Activated CD8-positive, alpha-beta memory T cell treated with anti-CD3 and anti-CD28 coated beads, Interleukin-2, amount 10 ng/mL, durations not matched to agents 7 days and 5 days (primary cell): Measurements from ENCODE around the gene RFT1. TPM values are rescaled to one million over a fixed set of nuclear protein-coding genes. Genes with fewer than 3 reads are reported as not detected.
"Not testable (repeated sequence)": the region's sequence is repeated elsewhere in the genome, so short reads cannot be mapped to it uniquely, and the experiment has no call there.

ENCODE experiments used
- ATAC-seq: fragments of 150-1000 bp; cut with Tn5 transposase; one replicate; pipeline ENCODE4 v1.10.0; 2021; ENCODE audit warnings: moderate library complexity
- CTCF ChIA-PET: fragments of 350-600 bp; sonication (Branson Sonifier 250); formaldehyde crosslinking; loops from one replicate; lab custom pipeline; 2021; ENCODE audit warnings: antibody characterized with exemption; lab: Charles Lee
- DNase-seq: peaks from one replicate; pipeline ENCODE4 v3.0.0-alpha.2; 2020
- H3K27ac Mint-ChIP-seq: one replicate; pipeline ENCODE4 v1.8.0; 2021; ENCODE audit warnings: mild to moderate bottlenecking, mixed read lengths
- H3K27me3 Mint-ChIP-seq: one replicate; pipeline ENCODE4 v1.8.0; 2021; ENCODE audit warnings: mixed read lengths
- H3K36me3 Mint-ChIP-seq: one replicate; pipeline ENCODE4 v1.8.0; 2021; ENCODE audit warnings: mild to moderate bottlenecking, mixed read lengths
- H3K4me1 Mint-ChIP-seq: one replicate; pipeline ENCODE4 v1.8.0; 2021; ENCODE audit warnings: mixed read lengths
- H3K4me3 Mint-ChIP-seq: one replicate; pipeline ENCODE4 v1.8.0; 2021; ENCODE audit warnings: mild to moderate bottlenecking, moderate library complexity, mixed read lengths
- H3K9me3 Mint-ChIP-seq: one replicate; pipeline ENCODE4 v1.8.0; 2022; ENCODE audit warnings: low read depth, mixed read lengths
- total RNA-seq, 2 experiments: library from RNA; stranded (reverse); gene quantifications; one replicate each; pipeline ENCODE4 v1.2.3, GENCODE V29; 2021

Gene RFT1
- total RNA-seq, 2 experiments from 2014 or later: 32.4 to 38.3 TPM

- H3K27me3 Mint-ChIP-seq: no peaks in the 10 kb centered on the region
- H3K27ac Mint-ChIP-seq: peak overlapping the region; percentile 97
- peak overlapping the region; percentile 84 for H3K4me3 Mint-ChIP-seq
- H3K4me1 Mint-ChIP-seq: peaks cover 15% of the 10 kb centered on the region
- ATAC-seq (peak; percentile 95), DNase-seq (peak; percentile 94)
- CTCF ChIA-PET: interaction anchor here (0.7 to 3.5 kb wide), 9 partner anchors 14 to 330 kb away, joined by 3 to 16 read pairs (median 3); partner anchors contain the start of genes PRKCD, SFMBT1 and STIMATE
- no peaks in the 10 kb centered on the region for H3K36me3 Mint-ChIP-seq
- no peaks in the 10 kb centered on the region for H3K9me3 Mint-ChIP-seq
These were observed 57.3 kb downstream of the RFT1 start for GRCh38 chr3:53072653-53073552.

GRCh38 chr3:53071882-53072431 is 58.3 kb downstream of the RFT1 start:
- H3K4me1 Mint-ChIP-seq: peaks cover 15% of the 10 kb centered on the region
- H3K9me3 Mint-ChIP-seq: no peaks in the 10 kb centered on the region
- CTCF ChIA-PET: interaction anchor here (0.6 to 3.5 kb wide), 13 partner anchors 9 to 329 kb away, joined by 3 to 16 read pairs (median 3); partner anchors contain the start of genes PRKCD, SFMBT1 and STIMATE
- DNase-seq: no peak
- no peaks in the 10 kb centered on the region for H3K27me3 Mint-ChIP-seq
- H3K36me3 Mint-ChIP-seq: no peaks in the 10 kb centered on the region
- H3K4me3 Mint-ChIP-seq: peak overlapping the region; percentile 84
- H3K27ac Mint-ChIP-seq: peak overlapping the region; percentile 97
- ATAC-seq: no peak

- no peak overlapping the region for H3K27ac Mint-ChIP-seq
- peaks cover 6% of the 10 kb centered on the region for H3K27me3 Mint-ChIP-seq
- H3K36me3 Mint-ChIP-seq: no peaks in the 10 kb centered on the region
- DNase-seq (no peak), ATAC-seq (no peak)
- H3K4me3 Mint-ChIP-seq: no peak overlapping the region
- H3K9me3 Mint-ChIP-seq: no peaks in the 10 kb centered on the region
- peaks cover 15% of the 10 kb centered on the region for H3K4me1 Mint-ChIP-seq
- CTCF ChIA-PET: interaction anchor here (1.6 kb wide), 1 partner anchor 299 kb away, joined by 3 read pairs; the partner anchor contains the start of gene NEK4
These were observed 60.7 kb downstream of the RFT1 start for GRCh38 chr3:53069422-53070068.

GRCh38 chr3:53068176-53068575 is 62.1 kb downstream of the RFT1 start:
- H3K36me3 Mint-ChIP-seq: no peaks in the 10 kb centered on the region
- peaks cover 13% of the 10 kb centered on the region for H3K27me3 Mint-ChIP-seq
- H3K27ac Mint-ChIP-seq: no peak overlapping the region
- no peak for DNase-seq
- H3K9me3 Mint-ChIP-seq: no peaks in the 10 kb centered on the region
- CTCF ChIA-PET: interaction anchor here (1.6 kb wide), 1 partner anchor 297 kb away, joined by 3 read pairs; the partner anchor contains the start of gene NEK4
- H3K4me3 Mint-ChIP-seq: no peak overlapping the region
- no peak for ATAC-seq
- H3K4me1 Mint-ChIP-seq: peaks cover 11% of the 10 kb centered on the region

- H3K9me3 Mint-ChIP-seq: no peaks in the 10 kb centered on the region
These were observed 62.7 kb downstream of the RFT1 start for GRCh38 chr3:53067567-53067966.

GRCh38 chr3:53065841-53066480 is 64.3 kb downstream of the RFT1 start:
- Mint-ChIP-seq H3K9me3 (no peaks in the 10 kb centered on the region), H3K27ac (no peak overlapping the region), H3K4me3 (no peak overlapping the region), H3K4me1 (no peaks in the 10 kb centered on the region), H3K36me3 (no peaks in the 10 kb centered on the region), H3K27me3 (peaks cover 28% of the 10 kb centered on the region)
- no peak for ATAC-seq
- peak; percentile 31 for DNase-seq
- CTCF ChIA-PET: no interaction called here

More at GRCh38 chr3:53067567-53067966, 62.7 kb downstream of the RFT1 start:
- DNase-seq: no peak
- Mint-ChIP-seq H3K36me3 (no peaks in the 10 kb centered on the region), H3K4me1 (peaks cover 7% of the 10 kb centered on the region), H3K27ac (no peak overlapping the region), H3K27me3 (peaks cover 17% of the 10 kb centered on the region), H3K4me3 (no peak overlapping the region)
- ATAC-seq: no peak
- CTCF ChIA-PET: no interaction called here

- H3K4me1 Mint-ChIP-seq: no peaks in the 10 kb centered on the region
- ATAC-seq: no peak
- no peaks in the 10 kb centered on the region for H3K36me3 Mint-ChIP-seq
- H3K27ac Mint-ChIP-seq: no peak overlapping the region
- H3K4me3 Mint-ChIP-seq: no peak overlapping the region
- peaks cover 37% of the 10 kb centered on the region for H3K27me3 Mint-ChIP-seq
- CTCF ChIA-PET: interaction anchor here (1.4 kb wide), 1 partner anchor 8 kb away, joined by 3 read pairs; no protein-coding TSS in a partner anchor
- no peaks in the 10 kb centered on the region for H3K9me3 Mint-ChIP-seq
- DNase-seq: peak; percentile 38
These were observed 67.3 kb downstream of the RFT1 start for GRCh38 chr3:53062905-53063304.

GRCh38 chr3:53056442-53056841 is 73.8 kb downstream of the RFT1 start:
- Mint-ChIP-seq H3K4me1 (no peaks in the 10 kb centered on the region), H3K4me3 (no peak overlapping the region), H3K9me3 (no peaks in the 10 kb centered on the region), H3K27me3 (peaks cover 12% of the 10 kb centered on the region), H3K27ac (no peak overlapping the region), H3K36me3 (no peaks in the 10 kb centered on the region)
- DNase-seq (peak; percentile 39), ATAC-seq (peak; percentile 33)
- CTCF ChIA-PET: no interaction called here

- DNase-seq, H3K27me3 Mint-ChIP-seq, ATAC-seq, H3K9me3 Mint-ChIP-seq, H3K4me1 Mint-ChIP-seq, H3K36me3 Mint-ChIP-seq, CTCF ChIA-PET, H3K4me3 Mint-ChIP-seq, H3K27ac Mint-ChIP-seq: not testable (repeated sequence)
These were observed 76.0 kb downstream of the RFT1 start for GRCh38 chr3:53054233-53054632.

- DNase-seq (no peak), ATAC-seq (no peak)
- Mint-ChIP-seq H3K36me3 (no peaks in the 10 kb centered on the region), H3K4me3 (no peak overlapping the region), H3K4me1 (peaks cover 9% of the 10 kb centered on the region), H3K27me3 (peaks cover 11% of the 10 kb centered on the region), H3K9me3 (no peaks in the 10 kb centered on the region), H3K27ac (no peak overlapping the region)
- CTCF ChIA-PET: no interaction called here
These were observed 78.3 kb downstream of the RFT1 start for GRCh38 chr3:53051929-53052328.

- Mint-ChIP-seq H3K27ac (no peak overlapping the region), H3K9me3 (no peaks in the 10 kb centered on the region), H3K36me3 (no peaks in the 10 kb centered on the region), H3K27me3 (peaks cover 11% of the 10 kb centered on the region), H3K4me3 (no peak overlapping the region), H3K4me1 (peaks cover 11% of the 10 kb centered on the region)
- CTCF ChIA-PET: no interaction called here
- DNase-seq: peak; percentile 14
- no peak for ATAC-seq
These were observed 80.2 kb downstream of the RFT1 start for GRCh38 chr3:53049987-53050386.

- Mint-ChIP-seq H3K9me3 (no peaks in the 10 kb centered on the region), H3K27ac (peak overlapping the region; percentile 58), H3K4me3 (peak overlapping the region; percentile 65), H3K36me3 (no peaks in the 10 kb centered on the region), H3K27me3 (peaks cover 11% of the 10 kb centered on the region), H3K4me1 (peaks cover 33% of the 10 kb centered on the region)
- peak; percentile 58 for ATAC-seq
- DNase-seq: peak; percentile 81
- CTCF ChIA-PET: interaction anchor here (0.7 to 2.1 kb wide), 13 partner anchors 10 to 208 kb away, joined by 3 to 16 read pairs (median 4); no protein-coding TSS in a partner anchor
These were observed 83.8 kb downstream of the RFT1 start for GRCh38 chr3:53046171-53047170.
